ENCODE measurements around the gene GPR37. TPM values are rescaled to one million over a fixed set of nuclear protein-coding genes. Genes with fewer than 3 reads are reported as not detected.

The GPR37 gene
- total RNA-seq (10 to 100 TPM; 65.4 to 76.3 TPM), polyA plus RNA-seq (ENCODE audit: insufficient read depth, low read depth, low replicate concordance) (41.9 TPM)
- long read RNA-seq, donor 1, transcript GPR37-201 (2 exons, 3,021 nt) = major isoform, 18 of 18 reads
- long read RNA-seq, donor 1, partial matches to known transcripts = 0 of 18 reads
- long read RNA-seq, donor 1, other reads (novel, unspliced or antisense) = 0 of 18 reads
- long read RNA-seq, donor 2, partial matches to known transcripts = 0 of 4 reads
- long read RNA-seq, donor 2, other reads (novel, unspliced or antisense) = 0 of 4 reads

GRCh38 chr7:124765401-124766352 lies at the start of gene GPR37:
Gene GPR37 (minus strand): TSS chr7:124765792. CDS start chr7:124764976, 816 bp downstream.
- peak in 2 of 3 experiments; percentile 54 to 72 for TF ChIP-seq CTCF (IDR thresholded peaks at IDR 0.05)
- no peak for TF ChIP-seq POLR2A (IDR thresholded peaks at IDR 0.05)
- peak within 1 kb of the TSS; percentile 60 to 68 for H3K4me3 ChIP-seq
- no peaks in the 10 kb centered on the region for H3K36me3 ChIP-seq (ENCODE audit: low read depth, missing control alignments)
- H3K27ac ChIP-seq = peak within 1 kb of the TSS; percentile 53 to 78
- no peaks in the 10 kb centered on the region for H3K27me3 ChIP-seq
- intact Hi-C loops (cut with DNase I; ENCODE audit: low total_unique reads) = no loop called here
- H3K9me3 ChIP-seq = no peaks in the 10 kb centered on the region
- WGBS, 2 donors = 1% methylated on average over 53 to 78 of the region's 81 CpGs
- DNase-seq = peak; percentile 89
- no peaks in the 10 kb centered on the region for H3K4me1 ChIP-seq

- H3K4me1 ChIP-seq = no peaks in the 10 kb centered on the region
- no peak overlapping the region for H3K4me3 ChIP-seq
- H3K36me3 ChIP-seq (ENCODE audit: low read depth, missing control alignments) = no peaks in the 10 kb centered on the region
- H3K9me3 ChIP-seq = no peaks in the 10 kb centered on the region
- no peak for DNase-seq
- H3K27ac ChIP-seq = no peak overlapping the region
- no peaks in the 10 kb centered on the region for H3K27me3 ChIP-seq
- no peak for TF ChIP-seq CTCF (IDR thresholded peaks at IDR 0.05)
- no peak for TF ChIP-seq POLR2A (IDR thresholded peaks at IDR 0.05)
- intact Hi-C loops (cut with DNase I; ENCODE audit: low total_unique reads) = no loop called here
- 84 to 87% methylated on average over 2 of the region's 2 CpGs for WGBS, 2 donors
These were observed 48.6 kb upstream of the GPR37 start for GRCh38 chr7:124813994-124814798.

- H3K36me3 ChIP-seq (ENCODE audit: low read depth, missing control alignments) = no peaks in the 10 kb centered on the region
- 89 to 91% methylated on average over 2 of the region's 2 CpGs for WGBS, 2 donors
- DNase-seq = no peak
- H3K27ac ChIP-seq = no peak overlapping the region
- H3K4me1 ChIP-seq = no peaks in the 10 kb centered on the region
- TF ChIP-seq POLR2A (IDR thresholded peaks at IDR 0.05) (no peak), CTCF (IDR thresholded peaks at IDR 0.05) (no peak)
- no peak overlapping the region for H3K4me3 ChIP-seq
- no peaks in the 10 kb centered on the region for H3K9me3 ChIP-seq
- intact Hi-C loops (cut with DNase I; ENCODE audit: low total_unique reads) = no loop called here
- H3K27me3 ChIP-seq = no peaks in the 10 kb centered on the region
These were observed 47.2 kb upstream of the GPR37 start for GRCh38 chr7:124812764-124813163.

GRCh38 chr7:124811341-124811740 lies 45.7 kb upstream of the GPR37 start:
- Histone ChIP-seq H3K4me1 (no peaks in the 10 kb centered on the region), H3K9me3 (no peaks in the 10 kb centered on the region), H3K4me3 (no peak overlapping the region), H3K27me3 (no peaks in the 10 kb centered on the region), H3K27ac (no peak overlapping the region), H3K36me3 (ENCODE audit: low read depth, missing control alignments) (no peaks in the 10 kb centered on the region)
- intact Hi-C loops (cut with DNase I; ENCODE audit: low total_unique reads) = no loop called here
- no peak for TF ChIP-seq POLR2A (IDR thresholded peaks at IDR 0.05)
- TF ChIP-seq CTCF (IDR thresholded peaks at IDR 0.05) = no peak
- 93 to 100% methylated on average over 1 of the region's 1 CpG for whole genome bisulfite sequencing, 2 donors
- DNase-seq = no peak

Measured in testis (tissue), 5 donors.